Measurements from ENCODE around the gene MPG. TPM values are rescaled to one million over a fixed set of nuclear protein-coding genes. Genes with fewer than 3 reads are reported as not detected.

Gene MPG
- total and polyA plus RNA-seq, 8 donors = 19.2 to 62.5 (median 27.6) TPM

DNA sequence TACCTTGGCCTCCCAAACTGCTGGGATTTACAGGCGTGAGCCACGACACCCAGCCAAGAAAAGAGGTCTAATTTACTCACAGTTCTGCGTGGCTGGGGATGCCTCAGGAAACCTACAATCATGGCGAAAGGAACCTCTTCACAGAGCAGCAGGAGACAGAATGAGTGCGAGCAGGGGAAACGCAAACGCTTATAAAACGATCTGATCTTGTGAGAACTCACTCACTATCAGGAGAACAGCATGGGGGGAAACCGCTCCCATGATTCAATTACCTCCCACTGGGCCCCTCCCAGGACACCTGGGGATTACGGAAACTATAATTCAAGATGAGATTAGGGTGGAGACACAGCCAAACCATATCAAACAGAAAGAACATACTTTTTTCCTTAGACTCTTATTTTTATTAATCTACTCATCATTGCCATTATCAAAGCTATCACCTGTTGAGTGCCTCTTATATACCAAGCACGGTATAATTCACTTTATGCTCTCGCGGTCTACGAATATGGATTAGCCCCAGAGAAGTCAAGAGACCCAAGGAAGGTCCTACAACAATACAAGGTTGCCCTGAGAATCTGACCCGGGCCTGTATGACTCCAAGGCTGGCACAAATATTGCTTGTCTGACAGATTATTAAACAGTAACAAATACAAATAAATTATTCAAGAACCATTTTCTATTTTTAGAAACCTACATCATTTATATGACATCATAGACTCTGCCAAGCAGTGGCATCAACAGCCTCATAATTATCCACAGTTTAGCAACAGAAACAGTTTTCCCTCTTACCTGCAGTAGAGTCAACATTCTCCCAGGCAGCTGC lies 27.0 kb upstream of the MPG start:
- 84 to 86% methylated on average over 15 of the region's 15 CpGs for WGBS, 2 donors
- TF ChIP-seq, protein P1, sequence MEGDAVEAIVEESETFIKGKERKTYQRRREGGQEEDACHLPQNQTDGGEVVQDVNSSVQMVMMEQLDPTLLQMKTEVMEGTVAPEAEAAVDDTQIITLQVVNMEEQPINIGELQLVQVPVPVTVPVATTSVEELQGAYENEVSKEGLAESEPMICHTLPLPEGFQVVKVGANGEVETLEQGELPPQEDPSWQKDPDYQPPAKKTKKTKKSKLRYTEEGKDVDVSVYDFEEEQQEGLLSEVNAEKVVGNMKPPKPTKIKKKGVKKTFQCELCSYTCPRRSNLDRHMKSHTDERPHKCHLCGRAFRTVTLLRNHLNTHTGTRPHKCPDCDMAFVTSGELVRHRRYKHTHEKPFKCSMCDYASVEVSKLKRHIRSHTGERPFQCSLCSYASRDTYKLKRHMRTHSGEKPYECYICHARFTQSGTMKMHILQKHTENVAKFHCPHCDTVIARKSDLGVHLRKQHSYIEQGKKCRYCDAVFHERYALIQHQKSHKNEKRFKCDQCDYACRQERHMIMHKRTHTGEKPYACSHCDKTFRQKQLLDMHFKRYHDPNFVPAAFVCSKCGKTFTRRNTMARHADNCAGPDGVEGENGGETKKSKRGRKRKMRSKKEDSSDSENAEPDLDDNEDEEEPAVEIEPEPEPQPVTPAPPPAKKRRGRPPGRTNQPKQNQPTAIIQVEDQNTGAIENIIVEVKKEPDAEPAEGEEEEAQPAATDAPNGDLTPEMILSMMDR (IDR thresholded peaks at IDR 0.05) = no peak
- H3K9me3 ChIP-seq = no peaks in the 10 kb centered on the region
- ATAC-seq (no peak), FAIRE-seq (no peak), DNase-seq (no peak)
- H3K27ac ChIP-seq = no peak overlapping the region
- H3K27me3 ChIP-seq = no peaks in the 10 kb centered on the region
- no peak overlapping the region for H3K4me3 ChIP-seq
- no peaks in the 10 kb centered on the region for H3K36me3 ChIP-seq
- intact Hi-C loops (cut with DNase I) = no loop called here
- peaks cover 0 to 5% (median 0%) of the 10 kb centered on the region in 3 donors for H3K4me1 ChIP-seq

DNA sequence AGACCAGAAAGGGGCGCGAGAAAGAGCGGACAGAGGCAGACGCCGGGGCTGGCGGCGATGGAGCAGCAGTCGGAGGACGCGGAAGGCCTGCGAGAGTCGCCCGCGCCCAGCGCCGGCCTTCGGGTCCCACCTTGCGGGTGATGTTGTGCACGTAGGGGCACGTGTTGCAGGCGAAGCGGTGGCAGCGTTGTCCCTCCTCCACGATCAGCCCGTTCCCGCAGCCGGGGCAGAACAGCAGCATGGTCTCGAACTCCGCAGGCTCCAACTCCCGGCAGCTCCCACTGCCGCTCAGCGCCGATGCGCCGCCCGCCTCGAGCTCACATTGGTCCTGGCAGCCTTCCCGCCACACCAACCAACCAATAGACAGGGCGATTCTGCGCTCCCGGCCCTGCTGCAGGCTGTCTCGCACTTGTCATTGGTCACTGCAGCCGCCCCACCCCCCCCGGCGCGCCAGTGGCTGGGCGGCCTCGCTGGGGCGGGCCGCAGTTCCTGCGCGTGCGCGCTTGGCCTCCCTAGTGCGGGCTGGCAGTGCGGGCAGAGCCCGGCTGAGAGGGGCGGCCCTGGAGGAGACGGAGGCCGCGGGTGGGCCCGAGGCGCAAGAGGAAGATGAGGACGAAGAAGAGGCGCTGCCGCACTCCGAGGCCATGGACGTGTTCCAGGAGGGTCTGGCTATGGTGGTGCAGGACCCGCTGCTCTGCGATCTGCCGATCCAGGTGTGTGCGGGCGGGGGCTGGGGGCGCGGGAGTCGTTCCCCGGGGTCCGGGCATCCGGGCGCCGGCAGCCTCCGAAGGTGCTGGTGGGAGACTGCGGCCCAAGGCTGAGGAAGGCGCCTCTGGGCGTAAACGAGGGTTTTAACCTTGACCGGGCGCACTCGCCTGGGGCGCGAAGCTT lies 24.4 kb upstream of the MPG start, which contains the start of the genes POLR3K and SNRNP25:
POLR3K (minus strand) TSS at position 263 of the 891 bp plus-strand sequence; CDS start at position 241, 22 bp downstream.
SNRNP25 (plus strand) TSS at position 483 of the 891 bp plus-strand sequence; CDS start at position 672, 189 bp downstream.
- 0 to 1% methylated on average over 81 to 91 of the region's 91 CpGs for WGBS, 2 donors
- H3K27ac ChIP-seq = peak within 1 kb of the TSS; percentile 18 to 48 (median 36)
- TF ChIP-seq, protein P1 (IDR thresholded peaks at IDR 0.05) = no peak
- H3K27me3 ChIP-seq = no peaks in the 10 kb centered on the region
- FAIRE-seq (no peak), DNase-seq (peak; percentile 98 to 100 (median 99)), ATAC-seq (peak; percentile 96 to 99 (median 96))
- peak within 1 kb of the TSS; percentile 42 to 93 (median 72) for H3K4me3 ChIP-seq
- intact Hi-C loops (cut with DNase I) = no loop called here
- peaks cover 0 to 5% (median 0%) of the 10 kb centered on the region in 3 donors for H3K4me1 ChIP-seq
- H3K36me3 ChIP-seq = peaks cover 0 to 9% (median 0%) of the 10 kb centered on the region in 3 donors
- H3K9me3 ChIP-seq = no peaks in the 10 kb centered on the region

DNA sequence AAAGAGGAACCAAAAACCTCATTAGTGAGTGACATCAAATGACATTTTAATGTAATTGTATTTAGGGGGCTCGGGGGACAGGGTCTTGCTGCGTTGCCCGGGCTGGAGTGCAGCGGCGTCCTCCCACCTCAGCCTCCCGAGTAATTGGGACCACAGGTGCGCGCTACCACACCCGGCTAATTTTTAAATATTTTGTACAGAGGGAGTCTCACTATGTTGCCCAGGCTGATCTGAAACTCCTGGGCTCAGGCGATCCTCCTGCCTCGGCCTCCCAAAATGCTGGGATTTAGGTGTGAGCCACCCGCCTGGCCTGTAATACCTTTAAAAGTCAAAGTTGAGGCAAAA lies 23.8 kb upstream of the MPG start:
- ATAC-seq = no peak
- H3K27me3 ChIP-seq = no peaks in the 10 kb centered on the region
- no peak for FAIRE-seq
- intact Hi-C loops (cut with DNase I) = no loop called here
- WGBS, 2 donors = 39 to 46% methylated on average over 12 of the region's 12 CpGs
- peak overlapping the region; percentile 42 to 93 (median 72) for H3K4me3 ChIP-seq
- peaks cover 0 to 5% (median 0%) of the 10 kb centered on the region in 3 donors for H3K4me1 ChIP-seq
- H3K36me3 ChIP-seq = peaks cover 0 to 9% (median 0%) of the 10 kb centered on the region in 3 donors
- TF ChIP-seq, protein P1 (IDR thresholded peaks at IDR 0.05) = no peak
- H3K27ac ChIP-seq = no peak overlapping the region
- H3K9me3 ChIP-seq = no peaks in the 10 kb centered on the region
- no peak for DNase-seq

DNA sequence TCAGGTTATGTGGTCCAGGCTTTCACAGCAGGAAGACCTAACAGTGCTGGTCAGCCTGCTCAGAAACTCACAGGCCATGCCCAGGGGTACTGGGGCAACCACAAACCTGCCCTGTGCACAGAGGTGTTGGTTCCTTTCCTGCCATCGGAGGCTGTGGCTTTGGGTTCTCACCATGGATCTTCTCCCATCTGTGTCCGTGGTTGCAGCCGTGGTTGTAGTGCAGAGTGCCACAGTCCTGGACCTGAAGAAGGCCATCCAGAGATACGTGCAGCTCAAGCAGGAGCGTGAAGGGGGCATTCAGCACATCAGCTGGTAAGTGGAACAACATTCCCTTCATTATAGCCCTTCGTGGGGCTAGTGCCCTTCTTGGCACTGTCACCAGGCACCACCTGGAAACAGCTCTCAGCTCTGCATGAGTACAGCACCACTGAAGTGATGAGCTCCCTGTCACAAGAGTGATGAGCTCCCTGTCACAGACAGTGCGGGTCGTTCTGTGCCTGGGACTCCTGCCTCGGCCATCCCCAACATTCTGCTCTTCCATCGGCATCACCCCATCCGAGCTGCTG lies 22.4 kb upstream of the MPG start:
- WGBS, 2 donors = 86 to 92% methylated on average over 11 of the region's 11 CpGs
- no peak overlapping the region for H3K27ac ChIP-seq
- intact Hi-C loops (cut with DNase I) = no loop called here
- ATAC-seq (no peak), DNase-seq (peak in 3 of 6 donors; percentile 13 to 42 (median 21)), FAIRE-seq (no peak)
- peaks cover 0 to 16% (median 0%) of the 10 kb centered on the region in 3 donors for H3K36me3 ChIP-seq
- no peak overlapping the region for H3K4me3 ChIP-seq
- no peaks in the 10 kb centered on the region for H3K9me3 ChIP-seq
- no peaks in the 10 kb centered on the region for H3K27me3 ChIP-seq
- H3K4me1 ChIP-seq = peaks cover 0 to 5% (median 0%) of the 10 kb centered on the region in 3 donors
- TF ChIP-seq, protein P1 (IDR thresholded peaks at IDR 0.05) = no peak

Data from pancreas (tissue), 10 donors.